Keratinocyte (primary cell): Measurements from ENCODE around the gene QRSL1. TPM values are rescaled to one million over a fixed set of nuclear protein-coding genes. Genes with fewer than 3 reads are reported as not detected.
A peak's percentile ranks its signal among the peaks of the same experiment; 100 is the strongest.

ENCODE experiments used
- DNase-seq: peaks from one replicate; pipeline ENCODE4 v3.0.0-alpha.2; 2011; ENCODE audit warnings: low read depth, missing footprints, low spot score
- FAIRE-seq: peaks from 2 replicates; lab custom pipeline; 2011; peaks lifted over from hg19 to GRCh38; lab: Jason Lieb, UNC
- H2AFZ ChIP-seq: 2 replicates; pipeline ENCODE4 v1.6.0; 2012; ENCODE audit warnings: low read length, control low read depth, inconsistent platforms; ENCODE audit not compliant: control insufficient read depth
- H3K27ac ChIP-seq: 2 replicates; pipeline ENCODE4 v1.5.1; 2011; ENCODE audit warnings: low read length; ENCODE audit not compliant: control insufficient read depth, insufficient read depth
- H3K27me3 ChIP-seq: 3 replicates; pipeline ENCODE4 v1.6.0; 2011; ENCODE audit warnings: low read length; ENCODE audit not compliant: control insufficient read depth, insufficient read depth; ENCODE audit errors: extremely low read depth
- H3K36me3 ChIP-seq, 2 experiments: 2 replicates in 1 of 2; 3 replicates in 1 of 2; pipeline ENCODE4 v1.5.1; 2011; ENCODE audit warnings: low read length in 2 of 2, mild to moderate bottlenecking in 1 of 2; ENCODE audit not compliant: control insufficient read depth in 2 of 2, insufficient read depth in 2 of 2; ENCODE audit errors: extremely low read depth in 1 of 2
- H3K4me1 ChIP-seq: 3 replicates; pipeline ENCODE4 v1.5.1; 2011; ENCODE audit warnings: low read length; ENCODE audit not compliant: control insufficient read depth, insufficient read depth; ENCODE audit errors: extremely low read depth
- H3K4me2 ChIP-seq: 3 replicates; pipeline ENCODE4 v1.6.0; 2011; ENCODE audit warnings: low read depth, low read length; ENCODE audit not compliant: control insufficient read depth, insufficient read depth; ENCODE audit errors: extremely low read depth
- H3K4me3 ChIP-seq, 3 experiments: fragments of 200-600 bp in 1 of 3; sonication (generic) in 1 of 3; 2 replicates in 2 of 3; 3 replicates in 1 of 3; pipeline ENCODE4 v1.5.1; 2011 to 2016; ENCODE audit warnings: low read length in 3 of 3, mild to moderate bottlenecking in 3 of 3, control low read depth in 2 of 3, inconsistent platforms in 1 of 3, low read depth in 1 of 3, mixed read lengths in 1 of 3, mixed run types in 1 of 3, moderate library complexity in 1 of 3; ENCODE audit not compliant: control insufficient read depth in 2 of 3, insufficient read depth in 2 of 3; ENCODE audit errors: extremely low read depth in 1 of 3
- H3K79me2 ChIP-seq: 2 replicates; pipeline ENCODE4 v1.6.0; 2012; ENCODE audit warnings: low read length; ENCODE audit not compliant: control insufficient read depth, insufficient read depth
- H3K9ac ChIP-seq: 3 replicates; pipeline ENCODE4 v1.6.0; 2011; ENCODE audit warnings: low read length; ENCODE audit not compliant: control insufficient read depth, insufficient read depth; ENCODE audit errors: extremely low read depth
- H3K9me1 ChIP-seq: 3 replicates; pipeline ENCODE4 v1.6.0; 2011; ENCODE audit warnings: low read length; ENCODE audit not compliant: control insufficient read depth, insufficient read depth; ENCODE audit errors: extremely low read depth
- H3K9me3 ChIP-seq: 2 replicates; pipeline ENCODE4 v1.5.1; 2012; ENCODE audit warnings: low read depth, low read length; ENCODE audit not compliant: control insufficient read depth
- H4K20me1 ChIP-seq: 3 replicates; pipeline ENCODE4 v1.6.0; 2011; ENCODE audit warnings: low read length; ENCODE audit not compliant: control insufficient read depth, insufficient read depth; ENCODE audit errors: extremely low read depth
- CTCF ChIP-seq, 3 experiments: IDR thresholded peaks in 1 of 3; conservative IDR thresholded peaks in 1 of 3; optimal IDR thresholded peaks in 1 of 3; 2 replicates in 2 of 3; 3 replicates in 1 of 3; pipeline versions ENCODE3 to v1.5.1; 2011; ENCODE audit warnings: low read length in 3 of 3, mild to moderate bottlenecking in 3 of 3, moderate library complexity in 2 of 3, control low read depth in 1 of 3, inconsistent platforms in 1 of 3; ENCODE audit not compliant: insufficient read depth in 2 of 3; ENCODE audit errors: extremely low read depth in 1 of 3
- EZH2 ChIP-seq: IDR thresholded peaks from one replicate; pipeline ENCODE4 v1.6.1; 2012; ENCODE audit warnings: inconsistent platforms, mild to moderate bottlenecking, low read length, moderate library complexity
- dilution Hi-C: fragments of 300-500 bp; cut with MboI; formaldehyde crosslinking; loops from one replicate; pipeline ENCODE4 v1.7.0; 2020; ENCODE audit warnings: low sequenced_read_pairs; ENCODE audit not compliant: extremely low pct_ligation_motif_present
- polyA plus RNA-seq, 5 experiments: library from polyadenylated mRNA; depleted of rRNA in 3 of 5; stranded (reverse) in 3 of 5; stranded (forward) in 1 of 5; unstranded in 1 of 5; fragments of >200 nt; gene quantifications; 1 replicate in 1 of 5; 2 replicates in 3 of 5; 3 replicates in 1 of 5; pipeline versions ENCODE4 v1.2.1 to v1.2.3, GENCODE V29; 2011 to 2012; ENCODE audit warnings: missing spikeins in 2 of 5, low read depth in 1 of 5, low replicate concordance in 1 of 5

QRSL1 gene
- polyA plus RNA-seq, 1 donor (not counting 4 experiments of a cell fraction or from before 2014, with no cell fraction given), result 14.6 TPM

GRCh38 chr6:106688177-106688951 is 59.0 kb downstream of the QRSL1 start:
- H3K79me2 ChIP-seq, result no peaks in the 10 kb centered on the region
- H3K27ac ChIP-seq, result no peak overlapping the region
- H3K9me1 ChIP-seq, result no peaks in the 10 kb centered on the region
- TF ChIP-seq EZH2, result no peak
- peak; percentile 16 to 44 (median 27) for TF ChIP-seq CTCF (optimal IDR thresholded peaks at IDR 0.05 in 1 of 3, IDR thresholded peaks at IDR 0.05 in 1 of 3, conservative IDR thresholded peaks at IDR 0.05 in 1 of 3; ENCODE audit: extremely low read depth in 1 of 3, insufficient read depth in 2 of 3, low read length in 3 of 3)
- H3K4me3 ChIP-seq, result peak overlapping the region in 1 of 3 experiments; percentile 2
- dilution Hi-C loops, result no loop called here
- H2AFZ ChIP-seq, result peak overlapping the region; percentile 81
- no peaks in the 10 kb centered on the region for H4K20me1 ChIP-seq
- H3K9me3 ChIP-seq, result no peaks in the 10 kb centered on the region
- H3K9ac ChIP-seq, result no peak overlapping the region
- DNase-seq, result no peak
- FAIRE-seq, result peak; percentile 51
- H3K27me3 ChIP-seq, result no peaks in the 10 kb centered on the region
- no peaks in the 10 kb centered on the region for H3K36me3 ChIP-seq
- H3K4me1 ChIP-seq, result peaks cover 9% of the 10 kb centered on the region
- peak overlapping the region; percentile 41 for H3K4me2 ChIP-seq

- FAIRE-seq (peak; percentile 92), DNase-seq (no peak)
- H3K9me3 ChIP-seq, result no peaks in the 10 kb centered on the region
- dilution Hi-C loops, result no loop called here
- H2AFZ ChIP-seq, result peak overlapping the region; percentile 76
- H4K20me1 ChIP-seq, result no peaks in the 10 kb centered on the region
- H3K27ac ChIP-seq, result peak overlapping the region; percentile 8
- H3K79me2 ChIP-seq, result no peaks in the 10 kb centered on the region
- no peak overlapping the region for H3K4me3 ChIP-seq
- no peaks in the 10 kb centered on the region for H3K36me3 ChIP-seq
- no peak for TF ChIP-seq EZH2
- no peak for TF ChIP-seq CTCF (optimal IDR thresholded peaks at IDR 0.05 in 1 of 3, IDR thresholded peaks at IDR 0.05 in 1 of 3, conservative IDR thresholded peaks at IDR 0.05 in 1 of 3; ENCODE audit: extremely low read depth in 1 of 3, insufficient read depth in 2 of 3, low read length in 3 of 3)
- peak overlapping the region; percentile 4 for H3K9ac ChIP-seq
- peak overlapping the region; percentile 38 for H3K4me2 ChIP-seq
- no peaks in the 10 kb centered on the region for H3K9me1 ChIP-seq
- peaks cover 9% of the 10 kb centered on the region for H3K4me1 ChIP-seq
- no peaks in the 10 kb centered on the region for H3K27me3 ChIP-seq
Observed at GRCh38 chr6:106692112-106692818, 62.9 kb downstream of the QRSL1 start.
